ENCODE measurements around the gene ATP5MC2.
A peak's percentile ranks its signal among the peaks of the same experiment; 100 is the strongest.

Gene ATP5MC2

GRCh38 chr12:53623548-53624385 lies 52.1 kb downstream of the ATP5MC2 start:
- H3K4me3 ChIP-seq, result peak overlapping the region; percentile 42
- peak overlapping the region; percentile 98 for H3K9ac ChIP-seq

DNA sequence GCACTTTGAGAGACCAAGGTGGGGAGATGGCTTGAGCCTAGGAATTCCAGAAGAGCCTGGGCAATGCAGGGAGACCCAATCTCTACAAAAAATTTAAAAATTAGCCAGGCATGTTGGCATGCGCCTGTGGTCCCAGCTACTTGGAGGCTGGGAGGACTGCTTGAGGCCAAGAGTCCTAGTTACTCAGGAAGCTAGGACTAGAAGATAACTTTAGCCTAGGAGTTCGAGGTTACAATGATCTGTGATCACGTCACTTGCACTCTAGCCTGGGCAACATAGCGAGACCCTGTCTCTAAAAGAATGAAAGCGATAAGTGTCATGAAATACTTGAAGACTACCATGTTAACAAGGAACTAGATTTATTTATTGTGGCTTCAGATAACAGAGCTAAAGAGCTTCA lies 53.2 kb downstream of the ATP5MC2 start:
- Histone ChIP-seq H3K27me3 (no peaks in the 10 kb centered on the region), H3K4me3 (no peak overlapping the region), H3K9me3 (no peaks in the 10 kb centered on the region), H3K36me3 (0 out of 2 replicates have a peak, but pooled peaks cover 3% of the 10 kb centered on the region), H3K9ac (no peak overlapping the region), H3K4me1 (peaks cover 71% of the 10 kb centered on the region), H3K4me2 (peak overlapping the region; percentile 96), H4K20me1 (no peaks in the 10 kb centered on the region), H3K27ac (no peak overlapping the region)
- TF ChIP-seq Cebpa-rat (IDR thresholded peaks at IDR 0.05), result no peak

More at GRCh38 chr12:53623548-53624385, 52.1 kb downstream of the ATP5MC2 start:
- TF ChIP-seq Cebpa-rat (IDR thresholded peaks at IDR 0.05), result no peak
- Histone ChIP-seq H3K4me2 (peak overlapping the region; percentile 96), H3K4me1 (peaks cover 64% of the 10 kb centered on the region), H3K36me3 (0 out of 2 replicates have a peak, but pooled peaks cover 3% of the 10 kb centered on the region), H3K27ac (peak overlapping the region; percentile 21; the same call in 1 of the 2 replicates), H4K20me1 (no peaks in the 10 kb centered on the region), H3K27me3 (no peaks in the 10 kb centered on the region), H3K9me3 (no peaks in the 10 kb centered on the region)

GRCh38 chr12:53618275-53618674 lies 57.6 kb downstream of the ATP5MC2 start:
- H3K4me2 ChIP-seq, result peak overlapping the region; percentile 83
- peaks cover 84% of the 10 kb centered on the region for H3K4me1 ChIP-seq
- H3K9me3 ChIP-seq, result no peaks in the 10 kb centered on the region
- H3K9ac ChIP-seq, result peak overlapping the region; percentile 55
- H3K27ac ChIP-seq, result peak overlapping the region; percentile 80
- TF ChIP-seq Cebpa-rat (IDR thresholded peaks at IDR 0.05), result no peak
- H4K20me1 ChIP-seq, result no peaks in the 10 kb centered on the region
- no peaks in the 10 kb centered on the region for H3K27me3 ChIP-seq
- peak overlapping the region; percentile 59 for H3K4me3 ChIP-seq
- peaks cover 13% of the 10 kb centered on the region; the same call in 1 of the 2 replicates for H3K36me3 ChIP-seq

DNA sequence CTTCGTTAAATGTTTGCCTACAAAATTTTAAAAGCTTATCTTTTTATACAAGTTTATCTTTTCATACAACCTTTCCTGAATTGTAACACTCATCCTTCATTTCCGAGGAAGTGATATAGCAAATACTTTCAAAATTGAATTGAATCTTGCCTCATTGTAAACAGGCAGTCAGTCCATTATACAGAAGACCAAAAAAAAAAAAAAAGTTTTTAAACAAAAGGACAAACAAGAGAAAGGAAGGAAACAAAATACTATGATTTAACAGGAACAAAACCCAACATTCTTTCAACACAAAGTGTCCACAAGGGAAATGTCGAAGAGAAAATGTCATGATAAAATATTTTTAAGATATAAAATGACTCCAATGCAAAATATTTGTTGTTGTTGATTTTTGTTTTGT lies 58.2 kb downstream of the ATP5MC2 start:
- H3K27ac ChIP-seq, result peak overlapping the region; percentile 80
- peaks cover 84% of the 10 kb centered on the region for H3K4me1 ChIP-seq
- H3K4me2 ChIP-seq, result peak overlapping the region; percentile 83
- H4K20me1 ChIP-seq, result no peaks in the 10 kb centered on the region
- no peak for TF ChIP-seq Cebpa-rat (IDR thresholded peaks at IDR 0.05)
- H3K9me3 ChIP-seq, result no peaks in the 10 kb centered on the region
- no peaks in the 10 kb centered on the region for H3K27me3 ChIP-seq
- H3K36me3 ChIP-seq, result peaks cover 15% of the 10 kb centered on the region
- peak overlapping the region; percentile 55 for H3K9ac ChIP-seq
- peak overlapping the region; percentile 59 for H3K4me3 ChIP-seq

DNA sequence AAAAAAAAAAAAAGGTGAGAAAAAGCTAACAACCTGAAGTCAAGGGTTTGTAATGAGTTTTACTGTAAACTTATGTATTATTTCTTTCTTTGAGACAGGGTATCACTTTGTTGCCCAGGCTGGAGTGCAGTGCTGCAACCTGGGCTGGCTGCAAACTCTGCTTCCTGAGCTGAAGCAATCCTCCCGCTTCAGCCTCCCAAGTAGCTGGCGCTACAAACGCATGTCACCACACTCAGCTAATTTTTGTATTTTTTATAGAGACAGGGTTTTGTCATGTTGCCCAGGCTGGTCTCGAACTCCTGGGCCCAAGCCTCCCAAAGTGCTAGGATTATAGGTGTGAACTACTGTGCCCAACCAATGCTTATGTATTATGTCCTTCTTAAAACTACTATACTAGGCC lies 58.9 kb downstream of the ATP5MC2 start:
- no peak for TF ChIP-seq Cebpa-rat (IDR thresholded peaks at IDR 0.05)

More for the DNA sequence above, 58.9 kb downstream of the ATP5MC2 start:
- H3K36me3 ChIP-seq, result peaks cover 21% of the 10 kb centered on the region
- no peaks in the 10 kb centered on the region for H4K20me1 ChIP-seq
- no peak overlapping the region for H3K4me3 ChIP-seq
- H3K27me3 ChIP-seq, result no peaks in the 10 kb centered on the region
- H3K4me1 ChIP-seq, result peaks cover 84% of the 10 kb centered on the region
- H3K9me3 ChIP-seq, result no peaks in the 10 kb centered on the region
- peak overlapping the region; percentile 83 for H3K4me2 ChIP-seq
- peak overlapping the region; percentile 80 for H3K27ac ChIP-seq
- peak overlapping the region; percentile 55 for H3K9ac ChIP-seq

Data from BLaER1 (cell line).